HG02588 (cell line): Measurements from ENCODE around the gene TTC7B.

Experiments used
- ATAC-seq: cut with Tn5 transposase; IDR thresholded peaks from one replicate; pipeline ENCODE4 v1.9.1; 2021; ENCODE audit warnings: mild to moderate bottlenecking, moderate library complexity; ENCODE audit not compliant: unreplicated experiment

TTC7B gene

DNA sequence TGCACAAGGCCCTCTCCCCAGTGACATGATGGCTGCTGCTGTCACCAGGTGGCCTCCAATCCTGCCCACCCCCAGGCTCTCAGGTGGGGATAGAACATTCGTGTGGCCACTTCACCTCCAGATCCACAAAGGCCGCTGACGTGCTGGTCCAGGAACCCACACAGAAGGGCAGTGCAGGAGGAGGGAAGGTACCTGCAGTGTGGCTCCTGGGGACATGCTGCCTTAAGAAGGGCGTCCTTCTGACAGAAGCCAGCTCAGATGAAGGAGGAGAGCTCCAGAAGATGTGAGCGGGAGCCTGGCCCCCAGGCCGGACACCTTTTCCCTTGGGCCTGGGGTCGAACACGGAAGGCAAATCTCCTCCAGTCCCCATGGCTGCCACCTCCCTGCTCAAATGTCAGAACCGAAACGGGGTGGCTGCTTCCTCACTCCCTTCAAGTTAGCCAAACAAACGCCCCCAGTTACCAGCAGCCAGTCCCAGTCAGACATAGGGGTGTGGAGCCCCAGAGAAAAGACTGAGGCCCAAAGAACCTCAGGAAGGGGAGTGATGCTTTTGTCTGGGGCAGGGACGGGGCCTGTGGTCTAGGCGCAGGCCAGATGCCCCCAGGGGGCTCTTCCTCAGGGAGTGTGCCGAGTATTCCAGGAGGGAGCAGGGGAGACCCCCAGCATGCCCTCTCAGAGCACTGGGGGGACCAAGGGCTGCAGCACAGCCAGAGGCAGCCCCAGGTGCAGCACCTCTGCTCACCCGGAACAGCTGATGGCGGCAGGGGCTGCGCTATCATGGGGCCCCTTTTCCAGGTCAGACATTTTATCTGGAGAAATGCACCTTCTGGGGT lies 263.5 kb downstream of the TTC7B start:
- no peak for ATAC-seq

DNA sequence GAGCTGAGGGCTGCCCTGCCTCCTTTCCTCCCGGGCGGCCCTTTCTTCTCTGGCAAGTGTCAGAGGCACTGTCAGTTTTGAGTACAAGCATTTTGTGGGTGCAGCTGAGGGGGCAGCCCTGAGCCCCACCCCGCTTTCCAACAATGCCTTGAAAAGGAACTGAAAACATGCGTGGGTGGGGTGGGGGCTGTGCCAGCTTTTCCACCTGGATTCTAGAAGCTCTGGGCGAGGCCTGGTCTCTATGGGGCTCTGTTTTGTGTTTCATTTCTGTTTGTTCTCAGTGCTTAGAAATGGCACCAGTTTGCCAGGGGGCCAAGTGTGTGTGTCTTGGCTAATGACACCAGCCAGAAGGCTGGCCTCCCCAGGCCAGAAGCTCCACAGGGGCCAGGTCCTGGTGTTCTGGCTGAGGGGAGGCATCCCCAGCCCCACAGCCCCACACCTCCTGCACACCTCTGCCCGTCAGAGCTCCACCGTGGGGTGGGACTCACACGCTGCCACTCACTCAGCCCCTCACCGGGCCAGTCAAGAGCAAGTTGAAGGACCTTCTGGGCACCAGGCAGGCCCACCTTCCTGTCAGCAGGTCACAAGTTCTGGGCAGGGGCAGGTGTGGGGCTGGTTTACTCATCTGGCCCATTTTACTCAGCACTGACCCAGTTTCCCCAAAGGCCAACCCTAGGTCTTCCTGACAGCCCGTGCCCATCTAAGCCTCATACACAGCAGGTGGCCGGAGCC lies 264.3 kb downstream of the TTC7B start:
- ATAC-seq = no peak

DNA sequence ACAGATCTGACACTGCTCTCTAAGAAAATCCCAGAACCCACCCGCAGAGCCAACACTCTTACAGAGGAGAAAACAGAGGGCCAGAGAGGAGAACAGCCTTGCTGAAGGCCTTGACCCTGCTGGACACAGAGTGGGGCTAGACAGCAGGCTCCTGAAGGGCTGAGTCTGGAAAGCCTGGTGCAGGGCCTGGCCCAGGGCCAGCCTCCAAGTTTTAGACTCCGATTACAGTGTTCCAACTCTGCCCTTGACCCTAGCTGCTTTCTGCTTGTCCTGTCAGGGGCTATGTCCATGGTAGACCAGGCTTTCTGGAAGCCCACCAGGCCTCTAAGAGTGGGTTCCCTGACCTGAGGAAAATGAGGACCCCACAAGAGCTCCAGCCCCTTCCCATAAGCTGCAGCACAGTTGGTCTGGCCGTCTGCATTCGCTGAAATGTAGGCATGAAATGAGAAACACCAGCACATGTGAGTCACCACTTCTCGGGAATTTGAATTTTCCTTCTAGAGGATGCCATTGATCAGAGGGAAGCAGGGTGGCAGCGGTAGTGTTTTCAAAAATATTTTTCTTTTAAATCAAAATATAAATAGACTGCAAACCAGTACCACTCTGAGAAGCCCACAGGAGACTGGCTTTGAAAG lies 265.0 kb downstream of the TTC7B start:
- ATAC-seq = no peak

DNA sequence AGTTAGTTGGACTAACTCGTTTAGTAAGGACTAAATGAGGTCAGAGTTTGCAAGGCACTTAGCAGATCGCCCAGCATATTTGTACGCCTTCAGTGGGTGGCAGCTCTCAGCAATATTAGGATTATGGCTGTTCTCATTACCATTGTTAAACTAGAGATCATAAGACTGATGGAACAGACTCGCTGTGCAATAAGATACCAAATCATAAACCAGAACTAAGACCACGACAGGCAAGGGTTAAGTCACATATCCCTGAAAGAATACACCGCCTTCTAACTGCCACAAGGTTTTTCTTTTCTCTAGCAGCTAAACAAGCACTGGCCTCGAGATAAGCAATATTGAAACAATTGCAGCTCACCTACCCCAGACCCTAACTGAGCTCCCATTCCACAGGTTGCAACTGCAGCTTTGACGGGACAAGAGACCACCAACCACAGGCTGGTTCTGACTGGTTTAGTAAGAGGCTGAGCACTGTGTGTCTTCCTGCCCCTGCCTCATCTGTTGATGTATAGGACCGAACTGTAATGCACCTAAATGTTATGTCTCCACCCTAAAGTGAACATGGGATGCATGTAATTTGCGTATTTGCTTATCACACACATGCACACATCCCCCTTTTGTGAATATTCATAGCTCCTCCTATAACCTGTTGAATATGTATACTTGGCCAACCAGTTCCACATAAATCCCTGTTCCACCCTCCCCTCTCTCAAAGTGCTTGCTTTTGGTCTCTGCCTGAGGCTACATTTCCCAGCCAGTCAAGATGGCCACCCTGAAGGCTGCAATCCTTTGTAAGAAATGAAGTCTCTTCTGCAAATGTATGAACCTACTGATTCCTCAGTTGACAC lies 266.2 kb downstream of the TTC7B start:
- no peak for ATAC-seq

DNA sequence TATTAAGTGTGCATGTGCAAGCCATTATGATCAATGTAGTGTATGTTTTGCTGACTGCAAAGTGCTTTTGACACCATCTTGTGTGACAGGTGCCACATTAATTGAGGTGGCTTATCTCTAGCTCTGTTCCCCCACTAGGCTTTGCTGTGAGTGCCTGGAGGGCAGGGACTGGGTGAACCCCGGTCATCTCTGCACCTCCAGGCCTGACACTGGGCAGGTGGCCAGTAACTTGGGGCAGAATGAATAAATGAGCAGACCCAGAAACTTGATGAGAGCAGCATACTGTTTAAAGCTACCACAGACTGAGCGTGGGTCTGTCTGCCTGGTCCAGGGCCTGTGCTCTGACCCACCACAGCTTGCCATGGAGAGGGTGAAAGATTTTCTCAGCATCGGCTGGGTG lies 267.8 kb downstream of the TTC7B start:
- ATAC-seq = no peak

DNA sequence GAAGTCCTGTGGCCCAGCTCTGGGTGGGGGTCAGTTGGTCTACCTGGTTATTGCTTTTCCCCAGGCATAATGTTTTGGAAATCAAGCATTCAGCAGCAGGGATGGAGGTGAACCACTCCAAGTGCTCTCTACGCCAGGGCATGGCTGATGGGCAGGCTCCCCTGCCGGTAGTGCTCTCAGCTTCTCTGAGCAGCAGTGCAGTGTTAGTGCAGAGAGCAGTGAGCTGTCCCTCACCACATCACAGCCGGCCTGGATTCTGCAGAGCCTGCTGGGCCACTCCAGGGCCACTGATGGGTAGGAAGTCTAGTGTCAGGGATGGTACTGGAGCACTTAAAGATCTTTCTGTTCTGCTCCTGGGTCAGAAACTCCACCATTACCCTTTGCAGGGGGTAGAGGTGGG lies 268.3 kb downstream of the TTC7B start:
- no peak for ATAC-seq

DNA sequence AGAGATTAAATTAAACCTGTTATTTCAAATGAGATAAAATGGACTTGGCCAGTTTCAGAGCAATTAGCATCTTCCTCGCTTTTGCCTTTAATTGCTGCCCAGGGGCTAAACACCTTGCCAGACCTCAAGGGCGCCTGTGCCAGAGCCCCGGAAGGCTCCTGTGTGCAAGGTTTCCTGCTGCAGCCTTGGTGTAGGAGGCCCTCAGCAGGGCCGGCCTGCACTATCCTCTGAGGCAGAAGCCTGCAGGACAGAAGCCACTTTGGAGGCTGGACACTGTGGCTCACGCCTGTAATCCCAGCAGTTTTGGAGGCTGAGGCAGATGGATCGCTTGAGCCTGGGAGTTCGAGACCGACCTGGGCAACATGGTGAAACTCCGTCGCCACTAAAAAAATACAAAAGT lies 269.0 kb downstream of the TTC7B start:
- ATAC-seq = no peak

DNA sequence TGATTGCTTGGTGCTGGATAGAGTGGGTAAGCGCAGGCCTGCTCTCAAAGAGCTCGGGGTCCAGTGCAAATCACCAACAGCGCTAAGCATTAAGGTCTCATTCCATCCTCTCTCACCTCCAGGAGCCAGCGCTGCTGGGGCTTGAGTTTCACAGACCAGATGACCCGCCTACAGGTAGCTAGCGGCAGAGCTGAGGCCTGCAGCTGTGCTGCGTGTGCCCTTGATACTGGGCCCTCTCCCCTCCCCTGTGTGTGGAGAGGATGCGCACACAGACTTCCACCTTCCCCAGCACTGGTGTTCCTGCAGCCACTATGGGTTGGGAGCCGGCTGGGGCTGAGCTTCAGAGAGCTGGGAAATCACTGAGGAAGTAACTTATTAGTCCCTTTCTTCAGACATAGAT lies 269.5 kb downstream of the TTC7B start:
- ATAC-seq = no peak

DNA sequence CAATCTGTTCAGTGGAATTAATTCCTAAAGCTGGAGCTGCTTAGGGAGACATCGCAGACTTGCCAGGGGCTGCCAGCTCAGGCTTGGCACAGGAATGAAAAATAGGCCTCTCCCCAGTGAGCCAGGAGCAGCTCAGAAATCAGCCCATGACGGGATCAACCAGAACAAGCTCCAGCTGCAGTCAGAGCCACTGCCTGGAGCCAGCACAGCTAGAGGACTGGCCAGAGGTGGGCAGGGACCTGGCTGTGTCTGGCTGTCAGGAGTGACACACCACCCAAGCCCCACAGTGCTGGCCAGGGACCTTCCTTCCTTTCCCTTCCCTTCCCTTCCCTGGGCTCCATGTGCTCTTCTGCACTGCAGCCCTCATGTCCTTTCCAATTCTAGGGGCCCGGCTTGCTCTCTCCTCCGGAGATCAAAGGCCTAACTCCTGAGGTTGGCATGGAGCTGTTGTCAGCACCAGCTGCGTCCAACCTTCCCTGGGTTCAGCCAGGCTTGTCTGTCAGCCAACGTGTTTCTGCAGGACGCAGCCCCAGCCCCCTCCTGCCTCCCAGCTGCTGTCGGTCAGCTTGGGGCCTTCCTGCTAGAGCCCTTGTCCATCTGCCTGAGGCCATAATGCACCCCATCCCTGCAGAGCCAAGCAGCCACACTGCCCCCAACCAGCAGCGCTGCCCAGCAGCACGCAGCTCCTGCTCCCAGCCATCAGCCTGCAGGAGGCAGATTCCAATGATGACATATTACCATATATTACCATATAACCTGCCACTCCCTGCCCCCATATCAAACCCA lies 270.1 kb downstream of the TTC7B start:
- ATAC-seq = no peak

DNA sequence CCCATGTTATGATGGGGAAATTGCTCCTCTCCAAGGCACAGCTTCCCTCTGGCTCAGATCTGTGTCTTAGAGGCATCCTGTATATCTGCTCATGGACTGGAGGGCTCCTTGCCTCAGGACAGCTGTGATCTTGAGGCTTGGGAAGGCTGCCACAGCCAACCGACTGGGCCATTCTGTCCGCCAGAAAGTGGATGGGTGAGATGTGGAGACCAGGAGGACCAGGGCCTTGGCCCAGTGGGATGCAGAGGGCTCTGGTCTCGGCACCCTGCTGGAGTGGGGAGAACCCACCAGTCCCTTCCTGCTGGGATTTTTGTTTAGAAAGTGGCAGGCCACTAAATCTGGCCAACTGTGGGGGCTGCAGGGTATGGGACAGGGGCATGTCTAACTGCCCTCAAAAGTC lies 270.8 kb downstream of the TTC7B start:
- no peak for ATAC-seq

DNA sequence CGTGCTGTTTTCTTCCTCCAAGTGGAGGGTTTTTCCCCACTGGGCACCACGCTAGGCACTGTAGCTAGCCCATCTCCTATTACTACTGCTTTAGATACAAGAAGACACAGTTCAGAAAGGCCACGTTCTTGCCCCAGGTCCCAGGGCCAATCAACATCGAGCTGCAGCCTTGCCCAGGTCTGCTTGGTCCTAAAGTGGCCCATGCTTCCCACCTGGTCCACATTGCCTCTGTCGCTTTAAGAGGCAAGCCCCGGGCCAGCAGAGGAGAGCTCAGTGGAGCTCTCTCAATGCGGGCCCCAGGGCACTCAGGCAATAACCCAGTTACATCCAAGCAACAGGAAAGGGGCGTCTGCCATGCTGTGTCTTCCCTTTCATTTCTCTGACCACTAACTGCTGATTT lies 271.3 kb downstream of the TTC7B start:
- no peak for ATAC-seq

DNA sequence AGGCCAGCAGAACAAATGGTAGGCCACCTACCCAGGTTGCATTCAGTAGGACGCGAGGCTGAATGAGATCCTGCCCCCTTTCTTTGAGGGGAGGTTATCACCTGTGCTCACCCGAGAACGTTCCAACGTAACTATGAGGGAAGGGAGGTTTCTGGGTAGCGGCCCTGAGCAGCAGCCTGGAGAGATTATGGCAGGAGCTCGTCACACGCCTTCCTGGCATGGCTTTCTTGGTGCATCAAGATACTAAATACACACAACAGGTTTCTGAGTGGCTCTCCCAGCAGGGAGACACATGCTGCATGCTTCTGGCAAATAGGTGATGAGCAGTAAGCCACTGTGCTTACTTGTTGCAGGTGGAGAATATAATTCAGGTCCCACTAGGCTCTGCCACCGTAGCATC lies 271.7 kb downstream of the TTC7B start:
- no peak for ATAC-seq

DNA sequence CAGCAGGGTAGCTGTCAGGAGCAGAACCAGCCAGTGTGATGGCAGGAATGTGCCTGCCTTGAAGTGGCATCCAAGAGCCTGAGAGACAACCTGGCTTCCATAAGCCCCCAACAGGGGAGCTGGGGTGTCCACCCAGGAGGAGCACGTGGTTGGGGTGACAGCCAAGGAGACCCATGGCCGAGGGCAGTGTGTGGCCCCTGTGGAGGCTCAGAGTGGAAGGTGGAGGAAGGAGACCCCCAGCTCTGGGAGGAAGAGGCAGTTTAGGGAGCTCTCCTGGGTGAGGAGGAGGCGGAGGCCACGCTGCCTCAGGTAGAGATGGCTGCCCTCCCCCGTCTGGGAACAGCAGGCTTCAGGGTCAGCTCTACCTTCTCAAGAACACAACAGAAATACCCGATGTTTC lies 272.4 kb downstream of the TTC7B start:
- ATAC-seq = no peak

DNA sequence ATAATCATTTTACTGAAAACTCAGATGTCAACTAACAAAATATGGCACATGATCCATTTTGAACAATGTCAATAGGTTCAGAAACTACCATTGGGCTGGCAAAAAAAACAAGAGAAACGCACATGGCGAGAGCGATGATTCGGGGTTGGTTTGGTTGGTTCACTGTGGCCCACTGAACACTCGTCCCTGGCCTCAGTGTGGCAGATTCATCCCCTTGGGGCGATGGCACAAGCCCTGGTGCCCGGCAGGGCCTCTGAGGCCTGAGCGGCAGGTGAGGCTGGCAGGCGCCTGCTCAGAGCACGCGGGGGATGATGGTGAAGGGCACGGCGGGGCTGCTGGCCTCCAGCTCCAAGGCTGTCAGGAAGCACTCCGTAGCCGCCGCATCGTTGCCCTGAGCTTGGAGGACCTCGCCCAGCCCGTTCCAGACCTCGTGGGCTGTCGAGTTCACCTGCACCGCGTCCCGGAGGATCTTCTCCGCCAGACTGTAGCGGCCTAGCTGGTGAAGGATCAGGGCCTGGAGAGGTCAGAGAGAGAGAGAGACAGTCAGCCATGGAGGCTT lies 275.1 kb downstream of the TTC7B start:
- no peak for ATAC-seq

DNA sequence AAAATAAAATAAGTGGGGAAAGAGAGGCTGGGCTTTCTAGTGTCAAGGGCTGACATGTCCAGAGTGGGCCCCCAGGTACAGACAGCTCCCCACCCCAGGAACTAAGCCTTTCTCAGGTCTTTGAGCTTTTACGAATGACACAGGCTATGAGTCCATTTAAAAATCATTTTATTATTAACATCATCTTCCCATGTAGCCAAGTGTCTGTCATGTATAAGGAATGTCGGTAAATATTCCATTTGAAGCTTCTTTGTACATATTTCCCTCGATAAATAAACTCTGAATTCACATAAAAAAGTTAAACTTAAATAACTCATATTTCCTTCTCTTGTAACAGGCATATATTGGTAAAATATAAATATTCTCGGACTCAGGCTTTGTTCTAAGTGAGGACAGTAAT lies 275.8 kb downstream of the TTC7B start:
- no peak for ATAC-seq

DNA sequence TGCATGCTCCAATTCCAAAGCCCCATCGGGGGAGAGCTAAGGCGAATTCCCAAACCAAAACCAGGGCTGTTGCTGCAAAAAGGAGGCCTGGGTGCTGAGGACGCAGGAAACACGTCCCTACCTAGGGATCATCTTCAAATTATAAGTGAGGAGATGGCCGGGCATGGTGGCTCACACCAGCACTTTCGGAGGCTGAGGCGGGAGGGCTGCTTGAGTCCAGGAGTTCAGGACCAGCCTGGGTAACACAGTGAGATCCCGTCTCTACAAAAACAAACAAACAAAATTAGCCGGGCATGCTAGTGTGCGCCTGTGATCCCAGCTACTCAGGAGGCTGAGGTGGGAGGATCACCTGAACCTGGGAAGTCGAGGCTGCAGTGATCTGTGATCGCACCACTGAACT lies 276.2 kb downstream of the TTC7B start:
- no peak for ATAC-seq

DNA sequence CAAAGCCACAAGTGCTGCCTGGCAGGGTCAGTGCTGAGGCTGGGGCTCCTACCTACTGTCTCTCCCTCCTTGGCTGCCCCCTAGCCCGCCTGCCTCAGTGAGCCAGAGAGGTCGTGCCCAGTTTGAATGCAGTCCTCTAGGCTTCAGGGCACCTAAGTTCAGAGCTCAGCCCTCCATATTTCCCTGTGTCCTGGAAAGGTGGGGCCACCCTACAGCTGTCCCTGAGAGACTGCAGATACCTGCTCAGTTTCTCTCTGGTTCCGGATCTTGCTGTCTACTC lies 276.8 kb downstream of the TTC7B start:
- ATAC-seq = no peak

DNA sequence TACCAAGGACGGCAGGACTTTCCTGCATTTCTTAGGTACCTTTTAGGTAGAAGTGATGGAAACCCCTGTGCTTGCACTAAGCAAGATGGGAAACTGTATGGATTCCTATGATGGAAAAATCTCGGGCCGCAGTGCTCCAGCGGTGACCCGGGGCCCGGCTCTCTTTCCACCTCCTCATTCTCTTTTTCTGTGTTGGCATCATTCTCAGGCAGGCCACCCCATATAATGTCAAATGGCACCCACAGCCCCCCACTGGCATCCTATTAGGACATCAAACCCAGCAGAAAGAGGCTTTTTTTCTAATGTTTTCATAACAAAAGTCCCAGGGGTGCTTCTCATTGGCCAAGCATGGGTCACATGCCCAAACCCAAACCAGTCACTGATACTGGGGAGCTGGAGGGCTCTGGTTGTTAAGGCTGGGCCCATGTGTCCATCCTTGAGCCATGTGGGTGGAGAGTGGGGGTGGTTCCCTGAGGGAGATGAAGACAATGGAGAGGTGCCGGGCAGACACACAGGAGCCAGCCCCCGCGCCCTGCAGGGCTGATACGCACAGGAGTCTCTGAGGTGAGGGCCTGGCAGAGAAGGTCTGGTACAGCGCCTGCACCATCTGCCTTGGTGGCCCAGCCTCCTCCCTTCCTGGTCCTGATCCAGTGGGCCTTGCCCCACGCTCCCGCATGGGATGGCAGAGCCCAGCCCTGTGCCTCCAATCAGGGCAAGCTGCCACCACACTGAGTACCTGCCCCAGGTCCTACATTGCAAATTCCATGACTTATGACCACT lies 277.3 kb downstream of the TTC7B start:
- no peak for ATAC-seq

DNA sequence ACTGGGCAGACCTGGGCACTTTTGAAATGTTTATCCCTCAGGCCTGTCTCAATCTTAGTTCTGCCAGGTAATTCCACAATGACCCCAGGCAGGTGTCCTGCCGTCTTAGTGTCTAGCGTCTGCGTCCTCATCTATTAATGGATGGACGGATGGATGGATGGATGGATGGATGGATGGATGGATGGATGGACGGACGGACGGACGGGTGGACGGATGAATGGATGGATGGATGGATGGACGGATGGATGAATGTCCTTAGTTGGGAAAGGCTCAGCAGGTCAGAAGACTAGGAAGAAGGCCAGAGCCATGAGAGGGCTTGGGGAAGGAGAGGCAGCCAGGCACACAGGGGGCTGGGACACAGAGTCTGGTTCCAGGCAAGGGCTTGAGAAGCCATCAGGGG lies 278.1 kb downstream of the TTC7B start:
- ATAC-seq = no peak
